Endothelial cell of umbilical vein (primary cell): Measurements from ENCODE around the gene TNFRSF4.

ENCODE experiments used
- CTCF ChIP-seq, 2 donors: IDR thresholded peaks; 1 replicate in 1 of 2; 2 replicates in 1 of 2; pipeline ENCODE4 v1.5.1; 2011; ENCODE audit warnings: low read length in 2 of 2, mild to moderate bottlenecking in 2 of 2, moderate library complexity in 2 of 2, control low read depth in 1 of 2, inconsistent platforms in 1 of 2, low read depth in 1 of 2; ENCODE audit not compliant: insufficient read depth in 1 of 2; ENCODE audit errors: extremely low read depth in 1 of 2
- EZH2 ChIP-seq: IDR thresholded peaks from 2 replicates; pipeline ENCODE4 v1.6.1; 2012; ENCODE audit warnings: borderline replicate concordance, low read depth, mild to moderate bottlenecking, moderate library complexity, low read length, inconsistent platforms; ENCODE audit not compliant: severe bottlenecking
- FOS ChIP-seq: IDR thresholded peaks from 2 replicates; pipeline ENCODE4 v1.6.1; 2011; ENCODE audit warnings: mild to moderate bottlenecking, low read length, moderate library complexity, borderline replicate concordance; ENCODE audit not compliant: insufficient read depth
- JUN ChIP-seq: IDR thresholded peaks from 2 replicates; pipeline ENCODE4 v1.6.1; 2011; ENCODE audit warnings: borderline replicate concordance, low read depth; ENCODE audit not compliant: insufficient read length, insufficient read depth
- MAX ChIP-seq: IDR thresholded peaks from 2 replicates; pipeline ENCODE4 v1.6.1; 2011; ENCODE audit not compliant: insufficient read depth, insufficient read length
- POLR2A ChIP-seq: IDR thresholded peaks from 2 replicates; pipeline ENCODE4 v1.6.1; 2012; ENCODE audit warnings: low read depth, mild to moderate bottlenecking, control low read depth, low read length
- POLR2AphosphoS5 ChIP-seq: IDR thresholded peaks from 2 replicates; pipeline ENCODE4 v1.6.1; 2012; ENCODE audit warnings: low read depth, mild to moderate bottlenecking, control low read depth, low read length, moderate library complexity; ENCODE audit not compliant: insufficient read depth

- TF ChIP-seq CTCF (IDR thresholded peaks at IDR 0.05; ENCODE audit: extremely low read depth in 1 of 2, insufficient read depth in 1 of 2, low read depth in 1 of 2, low read length in 2 of 2) (no peak), MAX (no peak), JUN (no peak), POLR2AphosphoS5 (no peak), POLR2A (no peak), EZH2 (no peak), FOS (no peak)
These were observed 48.0 kb downstream of the TNFRSF4 start for GRCh38 chr1:1165900-1166421.
